Upper lobe of left lung (tissue), 6 donors: ENCODE results near the gene TTC7B. TPM values are rescaled to one million over a fixed set of nuclear protein-coding genes. Genes with fewer than 3 reads are reported as not detected.

ENCODE experiments used
- ATAC-seq, 2 donors: fragments of 200-7000 bp; cut with Tn5 transposase; one replicate each; pipeline ENCODE4 v1.9.1; 2022; ENCODE audit warnings: mild to moderate bottlenecking in 2 of 2, moderate library complexity in 2 of 2; ENCODE audit not compliant: low FRiP score in 2 of 2
- DNase-seq, 2 donors: peaks; one replicate each; pipeline ENCODE4 v3.0.0-alpha.2; 2019 to 2020
- H3K27ac ChIP-seq, 4 donors: fragments of 200-600 bp; sonication (generic); one replicate each; pipeline ENCODE4 v1.5.1; 2016 to 2019
- H3K27me3 ChIP-seq, 4 donors: fragments of 200-600 bp; sonication (generic); one replicate each; pipeline ENCODE4 v1.5.1; 2017 to 2019
- H3K36me3 ChIP-seq, 4 donors: fragments of 200-600 bp; sonication (generic); one replicate each; pipeline ENCODE4 v1.5.1; 2016 to 2019
- H3K4me1 ChIP-seq, 4 donors: fragments of 200-600 bp; sonication (generic); one replicate each; pipeline ENCODE4 v1.5.1; 2018 to 2019
- H3K4me3 ChIP-seq, 4 donors: fragments of 200-600 bp; sonication (generic); one replicate each; pipeline ENCODE4 v1.5.1; 2017 to 2019; ENCODE audit warnings: mild to moderate bottlenecking in 2 of 4, moderate library complexity in 1 of 4
- H3K9me3 ChIP-seq, 4 donors: fragments of 200-600 bp; sonication (generic); one replicate each; pipeline ENCODE4 v1.5.1; 2018 to 2019
- CTCF ChIP-seq, 6 experiments: fragments of 450-650 bp in 4 of 6; fragments of 200-600 bp in 2 of 6; sonication (generic) in 2 of 6; IDR thresholded peaks; one replicate each; pipeline ENCODE4 v1.5.1; 2016 to 2019; ENCODE audit warnings: antibody characterized with exemption in 6 of 6
- EP300 ChIP-seq, 4 donors: sonication (generic); formaldehyde crosslinking; IDR thresholded peaks; one replicate each; pipeline ENCODE4 v1.5.1; 2017; ENCODE audit warnings: antibody characterized with exemption in 4 of 4, control low read depth in 2 of 4
- POLR2A ChIP-seq, 4 donors: fragments of 450-650 bp; IDR thresholded peaks; one replicate each; pipeline ENCODE4 v1.5.1; 2016 to 2017; ENCODE audit warnings: antibody characterized with exemption in 4 of 4, mild to moderate bottlenecking in 2 of 4
- POLR2AphosphoS5 ChIP-seq, 2 donors: sonication (generic); formaldehyde crosslinking; IDR thresholded peaks; one replicate each; pipeline ENCODE4 v1.5.1; 2017; ENCODE audit warnings: antibody characterized with exemption in 2 of 2
- WGBS, 2 donors: methylation state at CpG; one replicate each; pipeline ENCODE4 v1.1.5; 2017 to 2018; 5-methylcytosine and 5-hydroxymethylcytosine counted together
- total RNA-seq, 6 donors: library from RNA; depleted of rRNA in 4 of 6; stranded (reverse); fragments of >200 nt in 4 of 6; gene quantifications; one replicate each; pipeline versions ENCODE4 v1.1.0 to v1.2.1, GENCODE V29; 2016 to 2021
- donor health status: DM: no; HTN: no; CAD: no; lungs with moderate emphysema.
- donor health status: DM: no; HTN: yes; CAD: no; lungs with severe emphysema.

TTC7B gene
- total RNA-seq, 6 donors from 2014 or later = 13.5 to 87.3 (median 37.5) TPM

GRCh38 chr14:90619911-90620310, 196.3 kb downstream of the TTC7B start:
- WGBS, 2 donors = 91 to 96% methylated on average over 8 of the region's 8 CpGs
- peaks cover 0 to 7% (median 3%) of the 10 kb centered on the region in 4 donors for H3K36me3 ChIP-seq
- H3K4me1 ChIP-seq = peaks cover 0 to 22% (median 12%) of the 10 kb centered on the region in 4 donors
- no peaks in the 10 kb centered on the region for H3K9me3 ChIP-seq
- no peak for TF ChIP-seq POLR2A (IDR thresholded peaks at IDR 0.05)
- TF ChIP-seq POLR2AphosphoS5 (IDR thresholded peaks at IDR 0.05) = no peak
- no peak for TF ChIP-seq CTCF (IDR thresholded peaks at IDR 0.05)
- no peak for TF ChIP-seq EP300 (IDR thresholded peaks at IDR 0.05)
- ATAC-seq (no peak), DNase-seq (peak in 1 of 2 donors; percentile 42)
- H3K27ac ChIP-seq = no peak overlapping the region
- no peak overlapping the region for H3K4me3 ChIP-seq
- H3K27me3 ChIP-seq = no peaks in the 10 kb centered on the region

- Histone ChIP-seq H3K36me3 (peaks cover 0 to 7% (median 3%) of the 10 kb centered on the region in 4 donors), H3K27ac (no peak overlapping the region), H3K4me1 (peaks cover under 1 to 20% (median 10%) of the 10 kb centered on the region in 4 donors), H3K4me3 (no peak overlapping the region), H3K9me3 (no peaks in the 10 kb centered on the region), H3K27me3 (no peaks in the 10 kb centered on the region)
- WGBS, 2 donors = 90 to 94% methylated on average over 7 of the region's 7 CpGs
- no peak for TF ChIP-seq CTCF (IDR thresholded peaks at IDR 0.05)
- TF ChIP-seq EP300 (IDR thresholded peaks at IDR 0.05) = no peak
- no peak for TF ChIP-seq POLR2AphosphoS5 (IDR thresholded peaks at IDR 0.05)
- TF ChIP-seq POLR2A (IDR thresholded peaks at IDR 0.05) = no peak
- DNase-seq (no peak), ATAC-seq (no peak)
Observed at GRCh38 chr14:90617961-90618360, 198.3 kb downstream of the TTC7B start.

GRCh38 chr14:90616881-90617280, 199.3 kb downstream of the TTC7B start:
- no peak for ATAC-seq
- Histone ChIP-seq H3K27ac (no peak overlapping the region), H3K9me3 (no peaks in the 10 kb centered on the region), H3K4me3 (no peak overlapping the region), H3K36me3 (peaks cover 0 to 7% (median 3%) of the 10 kb centered on the region in 4 donors), H3K4me1 (peaks cover 10 to 31% (median 15%) of the 10 kb centered on the region in 4 donors), H3K27me3 (no peaks in the 10 kb centered on the region)
- TF ChIP-seq POLR2AphosphoS5 (IDR thresholded peaks at IDR 0.05) (no peak), POLR2A (IDR thresholded peaks at IDR 0.05) (no peak), EP300 (IDR thresholded peaks at IDR 0.05) (no peak), CTCF (IDR thresholded peaks at IDR 0.05) (no peak)
- WGBS, 2 donors = 56 to 71% methylated on average over 7 of the region's 7 CpGs
- DNase-seq = no peak

DNA sequence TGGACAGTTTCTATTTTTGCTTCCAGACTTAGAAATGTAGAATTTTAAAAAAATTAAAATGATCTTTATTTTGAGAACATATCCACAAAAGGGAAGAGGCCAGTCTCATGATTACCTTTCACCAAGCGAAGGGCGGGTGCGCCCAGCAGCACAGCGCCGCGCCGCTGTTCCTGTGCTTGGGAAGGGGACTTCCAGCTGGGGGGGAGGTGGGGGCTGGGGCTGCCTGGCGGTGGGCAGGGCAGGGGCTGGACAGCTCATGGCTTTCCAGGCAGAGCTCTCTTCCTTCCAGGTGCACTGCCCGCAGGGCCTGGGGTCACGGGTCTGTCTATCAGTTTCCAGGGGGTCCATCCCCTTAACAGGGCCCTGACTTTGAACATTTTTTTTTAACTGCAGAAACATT, 199.9 kb downstream of the TTC7B start:
- Histone ChIP-seq H3K4me3 (no peak overlapping the region), H3K27ac (no peak overlapping the region), H3K4me1 (peaks cover 10 to 36% (median 18%) of the 10 kb centered on the region in 4 donors), H3K27me3 (no peaks in the 10 kb centered on the region), H3K36me3 (peaks cover 0 to 7% (median 3%) of the 10 kb centered on the region in 4 donors), H3K9me3 (no peaks in the 10 kb centered on the region)
- TF ChIP-seq EP300 (IDR thresholded peaks at IDR 0.05) = no peak
- no peak for TF ChIP-seq CTCF (IDR thresholded peaks at IDR 0.05)
- no peak for TF ChIP-seq POLR2AphosphoS5 (IDR thresholded peaks at IDR 0.05)
- TF ChIP-seq POLR2A (IDR thresholded peaks at IDR 0.05) = no peak
- WGBS, 2 donors = 93 to 95% methylated on average over 10 of the region's 10 CpGs
- DNase-seq (peak in 1 of 2 donors; percentile 62), ATAC-seq (no peak)

DNA sequence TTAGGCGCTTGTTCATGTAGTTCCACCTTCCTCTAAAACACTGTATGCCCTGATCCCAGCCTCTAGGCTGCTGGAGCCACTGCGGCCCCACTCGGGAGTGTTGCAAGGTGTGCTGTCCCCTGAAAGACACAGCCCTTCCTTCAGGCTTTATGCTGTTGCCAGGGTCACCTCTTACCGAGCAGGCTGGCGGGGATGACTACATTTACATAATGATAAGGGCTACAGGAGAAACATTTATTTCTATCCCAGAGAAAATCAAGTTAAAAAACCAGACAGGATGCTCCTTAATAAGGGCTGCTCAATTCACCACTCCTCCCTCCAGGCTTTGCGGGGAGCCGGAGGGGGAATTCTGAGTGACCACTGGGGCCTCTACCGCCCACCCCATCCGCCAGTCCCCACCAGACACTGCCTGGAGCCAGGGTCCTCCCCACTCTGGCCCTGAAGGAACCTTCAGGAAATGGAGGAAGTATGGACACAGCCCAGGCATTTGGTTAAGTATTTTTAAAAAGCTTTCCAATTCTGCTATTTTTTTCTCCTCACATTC, 200.6 kb downstream of the TTC7B start:
- TF ChIP-seq POLR2A (IDR thresholded peaks at IDR 0.05) (no peak), CTCF (IDR thresholded peaks at IDR 0.05) (no peak), POLR2AphosphoS5 (IDR thresholded peaks at IDR 0.05) (no peak), EP300 (IDR thresholded peaks at IDR 0.05) (no peak)
- Histone ChIP-seq H3K27me3 (no peaks in the 10 kb centered on the region), H3K4me3 (no peak overlapping the region), H3K9me3 (no peaks in the 10 kb centered on the region), H3K27ac (no peak overlapping the region), H3K4me1 (peaks cover 10 to 31% (median 17%) of the 10 kb centered on the region in 4 donors), H3K36me3 (peaks cover 0 to 7% (median 3%) of the 10 kb centered on the region in 4 donors)
- DNase-seq (no peak), ATAC-seq (no peak)
- WGBS, 2 donors = 81 to 90% methylated on average over 8 to 9 of the region's 9 CpGs
